Astrocyte of the hippocampus (primary cell): Measurements from ENCODE around the gene TTC1.
A peak's percentile ranks its signal among the peaks of the same experiment; 100 is the strongest.
"Not testable (repeated sequence)": the region's sequence is repeated elsewhere in the genome, so short reads cannot be mapped to it uniquely, and the experiment has no call there.

Source experiments
- DNase-seq: peaks from one replicate; pipeline ENCODE4 v3.0.0; 2011; ENCODE audit warnings: low read depth, low spot score

Gene TTC1

GRCh38 chr5:159995907-159996306 is 13.0 kb upstream of the TTC1 start:
- DNase-seq = no peak

- DNase-seq = no peak
Observed at GRCh38 chr5:160001457-160001856, 7.5 kb upstream of the TTC1 start.

GRCh38 chr5:160007514-160007913 is 1.4 kb upstream of the TTC1 start:
- DNase-seq = no peak

GRCh38 chr5:160008529-160008876 is 436 bp upstream of the TTC1 start:
- not testable (repeated sequence) for DNase-seq

GRCh38 chr5:160009591-160009989 is 651 bp downstream of the TTC1 start:
- no peak for DNase-seq

- DNase-seq = no peak
Observed at GRCh38 chr5:160011471-160011870, 2.5 kb downstream of the TTC1 start.

GRCh38 chr5:160014197-160014596 is 5.3 kb downstream of the TTC1 start:
- DNase-seq = not testable (repeated sequence)

GRCh38 chr5:160018945-160019625 is 10.1 kb downstream of the TTC1 start:
- no peak for DNase-seq

- no peak for DNase-seq
Observed at GRCh38 chr5:160020266-160020770, 11.4 kb downstream of the TTC1 start.

- no peak for DNase-seq
Observed at GRCh38 chr5:160020964-160021363, 12.0 kb downstream of the TTC1 start.

GRCh38 chr5:160021831-160022446 is 13.0 kb downstream of the TTC1 start:
- DNase-seq = peak; percentile 83

- no peak for DNase-seq
Observed at GRCh38 chr5:160023007-160023907, 14.3 kb downstream of the TTC1 start.

GRCh38 chr5:160023908-160024630 is 15.1 kb downstream of the TTC1 start:
- DNase-seq = no peak

- DNase-seq = no peak
Observed at GRCh38 chr5:160029004-160029403, 20.1 kb downstream of the TTC1 start.

- DNase-seq = no peak
Observed at GRCh38 chr5:160029540-160030139, 20.7 kb downstream of the TTC1 start.

GRCh38 chr5:160030631-160031377 is 21.9 kb downstream of the TTC1 start:
- peak; percentile 71 for DNase-seq

GRCh38 chr5:160033546-160034252 is 24.8 kb downstream of the TTC1 start:
- no peak for DNase-seq

GRCh38 chr5:160036243-160036642 is 27.3 kb downstream of the TTC1 start:
- DNase-seq = no peak

- no peak for DNase-seq
Observed at GRCh38 chr5:160036884-160037283, 27.9 kb downstream of the TTC1 start.
